Measurements from ENCODE around the gene ATG4B. TPM values are rescaled to one million over a fixed set of nuclear protein-coding genes. Genes with fewer than 3 reads are reported as not detected.

The ATG4B gene
- total RNA-seq, 1 donor from 2014 or later: 101 TPM

DNA sequence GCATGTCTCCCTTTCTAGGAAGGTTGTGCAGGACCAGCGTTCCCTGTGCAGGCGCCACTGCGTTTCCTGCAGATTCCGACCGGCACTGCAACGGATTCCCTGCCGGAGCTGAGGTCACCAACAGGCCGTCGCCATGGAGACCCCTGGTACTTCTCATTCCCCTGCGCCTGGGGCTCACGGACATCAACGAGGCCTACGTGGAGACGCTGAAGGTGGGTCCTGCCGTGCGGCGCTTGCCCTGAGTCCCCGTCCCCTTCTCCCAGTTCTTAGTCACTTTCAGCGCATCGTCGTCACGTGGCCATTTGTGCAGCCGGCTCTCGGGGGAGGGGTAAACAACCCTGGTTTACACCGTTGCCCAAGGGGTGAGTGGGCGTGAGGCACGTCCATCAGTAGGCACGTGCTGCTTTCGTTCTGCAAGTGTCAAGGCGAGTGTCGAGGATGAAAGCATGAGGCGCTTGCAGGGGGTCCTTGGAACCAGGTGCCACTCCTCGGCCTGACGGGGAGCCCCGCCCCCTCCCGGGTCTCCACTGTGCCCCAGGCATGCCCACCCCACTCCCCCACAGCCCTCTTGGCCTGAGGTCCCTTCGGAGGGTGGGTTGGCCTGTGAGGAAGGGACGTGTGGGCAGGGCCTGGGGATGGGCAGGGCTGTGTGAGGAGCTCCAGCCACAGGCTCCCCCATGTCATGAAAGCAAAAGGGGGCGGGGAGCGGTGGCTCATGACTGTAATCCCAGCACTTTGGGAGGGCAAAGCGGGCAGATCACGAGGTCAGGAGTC is 29.3 kb downstream of the ATG4B start:
- Mint-ChIP-seq H3K4me3 (no peak overlapping the region), H3K27ac (no peak overlapping the region), H3K27me3 (no peaks in the 10 kb centered on the region), H3K9me3 (no peaks in the 10 kb centered on the region), H3K36me3 (ENCODE audit: low read depth) (peaks cover 60% of the 10 kb centered on the region), H3K4me1 (no peaks in the 10 kb centered on the region)
- no peak for ATAC-seq (ENCODE audit: low read depth)
- POLR2A ChIA-PET: no interaction called here
- intact Hi-C loops (cut with micrococcal nuclease): no loop called here
- no peak for TF ChIP-seq CTCF (IDR thresholded peaks at IDR 0.05)
- CTCF ChIA-PET: no interaction called here
- DNase-seq: no peak

GRCh38 chr2:241668354-241668753 is 30.9 kb downstream of the ATG4B start:
- H3K9me3 Mint-ChIP-seq: no peaks in the 10 kb centered on the region
- TF ChIP-seq CTCF (IDR thresholded peaks at IDR 0.05): no peak
- CTCF ChIA-PET: interaction anchor here (0.6 kb wide), 1 partner anchor 56 kb away, joined by 3 read pairs; no protein-coding TSS in a partner anchor
- no peak overlapping the region for H3K4me3 Mint-ChIP-seq
- POLR2A ChIA-PET: no interaction called here
- H3K4me1 Mint-ChIP-seq: no peaks in the 10 kb centered on the region
- H3K27me3 Mint-ChIP-seq: no peaks in the 10 kb centered on the region
- DNase-seq: no peak
- H3K27ac Mint-ChIP-seq: no peak overlapping the region
- intact Hi-C loops (cut with micrococcal nuclease): no loop called here
- no peak for ATAC-seq (ENCODE audit: low read depth)
- peaks cover 62% of the 10 kb centered on the region for H3K36me3 Mint-ChIP-seq (ENCODE audit: low read depth)

GRCh38 chr2:241668839-241669238 is 31.3 kb downstream of the ATG4B start:
- no peak overlapping the region for H3K27ac Mint-ChIP-seq

DNA sequence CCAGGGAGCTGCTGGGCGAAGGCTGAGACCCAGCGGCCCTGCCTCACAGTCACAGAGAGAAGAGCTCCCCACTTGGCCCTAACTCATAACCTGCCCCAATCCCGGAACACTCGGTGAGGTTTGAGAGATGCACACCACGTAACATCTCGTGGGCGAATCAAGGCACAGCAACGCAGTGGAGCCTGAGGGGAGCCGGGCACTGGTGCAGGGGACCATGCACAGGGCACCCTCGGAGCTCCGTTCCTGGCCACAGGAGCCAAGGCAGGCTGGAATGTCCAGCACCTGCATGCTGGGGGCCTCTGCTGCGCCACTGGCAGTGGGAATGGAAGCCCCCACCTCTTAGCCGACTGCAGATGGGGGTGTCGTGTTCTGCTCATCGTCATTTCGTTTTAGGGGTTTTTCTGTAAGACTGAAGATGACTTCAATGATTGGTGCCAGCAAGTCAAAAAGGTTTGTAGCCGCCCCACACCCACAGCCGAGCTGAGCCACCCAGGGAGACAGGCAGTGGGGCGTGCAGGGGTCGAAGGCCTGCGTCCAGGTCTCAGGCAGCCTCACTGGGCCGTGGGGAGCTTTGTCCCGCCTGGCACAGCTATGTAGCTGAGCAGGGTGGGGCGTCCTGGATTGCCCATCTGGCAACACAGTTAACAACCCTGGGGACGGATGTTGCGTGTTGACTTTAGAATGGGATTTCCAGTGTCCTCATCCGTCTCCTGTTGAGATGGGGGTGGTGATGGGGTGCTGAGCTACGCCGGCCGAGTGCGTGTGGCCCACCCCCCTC is 33.0 kb downstream of the ATG4B start:
- ATAC-seq (ENCODE audit: low read depth) (no peak), DNase-seq (no peak)
- peaks cover 68% of the 10 kb centered on the region for H3K36me3 Mint-ChIP-seq (ENCODE audit: low read depth)
- intact Hi-C loops (cut with micrococcal nuclease): no loop called here
- no peaks in the 10 kb centered on the region for H3K27me3 Mint-ChIP-seq
- no peaks in the 10 kb centered on the region for H3K9me3 Mint-ChIP-seq
- no peak overlapping the region for H3K4me3 Mint-ChIP-seq
- POLR2A ChIA-PET: no interaction called here
- no peaks in the 10 kb centered on the region for H3K4me1 Mint-ChIP-seq
- no peak overlapping the region for H3K27ac Mint-ChIP-seq
- no peak for TF ChIP-seq CTCF (IDR thresholded peaks at IDR 0.05)
- CTCF ChIA-PET: no interaction called here

More at GRCh38 chr2:241668839-241669238, 31.3 kb downstream of the ATG4B start:
- ATAC-seq (ENCODE audit: low read depth): no peak
- DNase-seq: no peak
- intact Hi-C loops (cut with micrococcal nuclease): no loop called here
- Mint-ChIP-seq H3K4me1 (no peaks in the 10 kb centered on the region), H3K9me3 (no peaks in the 10 kb centered on the region), H3K27me3 (no peaks in the 10 kb centered on the region), H3K36me3 (ENCODE audit: low read depth) (peaks cover 64% of the 10 kb centered on the region), H3K4me3 (no peak overlapping the region)
- ChIA-PET CTCF (no interaction called here), POLR2A (no interaction called here)
- no peak for TF ChIP-seq CTCF (IDR thresholded peaks at IDR 0.05)

- TF ChIP-seq CTCF (IDR thresholded peaks at IDR 0.05): no peak
- intact Hi-C loops (cut with micrococcal nuclease): no loop called here
- Mint-ChIP-seq H3K27me3 (no peaks in the 10 kb centered on the region), H3K4me1 (no peaks in the 10 kb centered on the region), H3K9me3 (no peaks in the 10 kb centered on the region), H3K36me3 (ENCODE audit: low read depth) (peaks cover 68% of the 10 kb centered on the region), H3K4me3 (no peak overlapping the region), H3K27ac (no peak overlapping the region)
- no peak for ATAC-seq (ENCODE audit: low read depth)
- POLR2A ChIA-PET: no interaction called here
- CTCF ChIA-PET: no interaction called here
- DNase-seq: no peak
These were observed 34.2 kb downstream of the ATG4B start for GRCh38 chr2:241671457-241672240.
